Stimulated activated CD8-positive, alpha-beta memory T cell treated with anti-CD3 and anti-CD28 coated beads, Interleukin-15, amount 100 ng/mL, for 1 hour (primary cell): ENCODE data around the gene CCDC195.

Experiments
- DNase-seq: peaks from one replicate; pipeline ENCODE4 v3.0.0-alpha.2; 2020; ENCODE audit warnings: low read depth

CCDC195 gene

GRCh38 chr2:224716201-224716600 is at the start of gene CCDC195:
Gene CCDC195 (minus strand): TSS chr2:224716365. CDS start chr2:224716365, 0 bp downstream.
- DNase-seq, result no peak

DNA sequence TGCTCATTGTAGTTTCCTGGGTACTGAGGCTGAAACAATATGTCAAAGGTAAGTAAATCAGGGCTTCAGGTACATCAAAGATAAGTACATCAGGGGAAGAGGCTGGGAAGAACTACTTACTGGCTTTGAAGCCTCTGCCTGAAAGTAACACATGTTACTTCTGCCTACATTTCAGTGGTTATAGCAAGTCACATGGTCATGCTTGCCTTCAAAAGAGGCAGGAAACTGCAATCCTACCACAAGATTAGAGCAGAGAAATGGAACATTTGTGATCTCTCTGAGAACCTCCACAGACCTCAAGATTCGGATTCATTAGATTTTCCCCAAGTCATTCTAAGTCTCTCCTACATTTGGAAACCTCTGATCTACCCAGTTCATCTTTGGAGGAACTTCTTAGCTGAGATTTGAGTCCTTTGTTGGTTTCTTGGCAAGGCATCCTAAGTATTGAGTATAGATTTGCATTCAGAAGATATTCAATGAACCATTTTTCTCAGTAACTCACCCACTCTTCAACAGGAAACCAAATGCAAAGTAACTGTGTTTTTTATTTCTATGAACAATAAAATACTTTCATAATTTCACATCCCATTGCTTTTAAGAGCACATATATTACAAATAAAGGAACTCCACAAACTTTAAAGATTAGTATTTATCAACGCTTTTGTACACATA is 48.5 kb upstream of the CCDC195 start:
- DNase-seq, result no peak

DNA sequence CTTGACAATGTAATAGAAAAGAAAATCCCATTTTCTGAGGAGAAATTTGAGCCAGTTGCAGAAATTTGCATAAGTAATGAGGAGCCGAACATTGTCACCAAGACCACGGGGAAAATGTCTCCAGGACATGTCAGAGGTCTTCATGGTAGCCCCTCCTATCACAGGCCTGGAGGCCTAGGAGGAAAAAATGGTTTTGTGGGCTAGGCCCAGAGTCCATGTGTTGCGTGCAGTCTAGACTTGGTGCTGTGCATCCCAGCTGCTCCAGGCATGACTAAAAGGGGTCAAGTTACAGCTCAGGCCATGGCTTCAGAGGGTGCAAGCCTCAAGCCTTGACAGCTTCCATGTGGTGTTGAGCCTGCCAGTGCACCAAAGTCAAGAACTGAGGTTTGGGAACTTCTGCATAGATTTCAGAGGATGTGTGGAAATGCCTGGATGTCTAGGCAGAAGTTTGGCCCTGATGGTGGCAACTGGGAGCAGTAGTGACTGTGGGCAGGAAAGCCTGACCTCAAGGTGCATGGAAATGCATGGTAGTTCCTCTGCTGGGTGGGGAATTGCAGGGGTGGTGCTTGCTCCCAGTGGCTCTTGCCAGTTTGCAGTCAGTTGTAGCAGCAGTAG is 41.9 kb upstream of the CCDC195 start:
- DNase-seq, result no peak

GRCh38 chr2:224753743-224754540 is 37.8 kb upstream of the CCDC195 start:
- no peak for DNase-seq

GRCh38 chr2:224751996-224752698 is 36.0 kb upstream of the CCDC195 start:
- no peak for DNase-seq

DNA sequence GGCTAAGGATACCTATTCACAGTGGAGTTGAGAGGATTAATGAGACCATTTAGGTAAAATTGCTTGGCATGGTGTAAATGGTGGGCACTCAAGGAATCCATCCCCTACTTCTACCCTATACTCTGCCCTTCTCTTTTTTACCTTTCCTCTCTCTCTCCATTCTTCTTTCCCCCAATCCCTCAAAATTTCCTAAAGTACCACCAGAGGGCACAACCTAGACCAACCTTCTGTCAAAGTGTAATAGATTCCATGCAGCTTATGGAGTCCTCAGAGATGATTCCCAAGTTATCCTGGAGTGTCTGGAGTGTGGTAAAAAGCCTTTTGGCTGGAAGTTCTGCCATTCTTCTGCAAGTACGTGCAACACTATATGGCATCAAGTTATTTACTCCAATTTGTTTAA is 33.0 kb upstream of the CCDC195 start:
- no peak for DNase-seq

DNA sequence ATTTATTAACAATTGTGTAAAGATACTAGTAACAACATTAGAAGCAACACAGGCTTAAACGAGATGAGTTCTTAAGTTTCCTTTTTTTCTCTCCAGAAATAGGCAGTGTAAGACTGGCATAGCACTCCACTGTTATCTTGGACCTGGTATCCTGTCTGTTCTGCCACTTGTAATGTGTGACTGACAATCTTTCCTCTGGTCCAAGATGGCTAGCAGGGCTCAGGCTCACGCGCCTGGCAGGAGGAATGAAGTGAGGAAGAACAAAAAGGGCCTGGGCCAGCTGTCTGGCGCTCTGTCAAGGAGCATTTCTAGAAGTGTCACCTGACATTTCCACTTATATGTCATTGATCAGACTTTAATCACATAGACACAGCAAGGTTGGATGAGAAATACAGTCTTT is 31.6 kb upstream of the CCDC195 start:
- no peak for DNase-seq

DNA sequence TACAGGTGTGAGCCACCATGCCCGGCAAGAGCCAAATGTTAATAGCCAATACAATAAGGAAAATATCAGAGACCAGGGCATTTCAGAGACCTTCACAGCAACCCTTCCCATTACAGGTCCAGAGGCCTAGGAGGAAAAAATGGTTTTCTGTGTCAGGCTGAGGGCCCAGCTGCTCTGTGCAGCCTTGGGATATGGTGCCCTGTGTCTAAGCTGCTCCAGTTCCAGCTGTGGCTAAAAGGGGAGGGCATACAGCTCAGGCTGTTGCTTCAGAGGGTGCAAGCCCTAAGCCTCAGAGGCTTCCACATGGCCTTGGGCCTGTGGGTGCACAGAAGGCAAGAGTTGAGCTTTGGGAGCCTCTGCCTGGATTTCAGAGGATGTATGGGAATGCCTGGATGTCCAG is 20.1 kb upstream of the CCDC195 start:
- no peak for DNase-seq

GRCh38 chr2:224734949-224735348 is 18.8 kb upstream of the CCDC195 start:
- DNase-seq, result no peak

DNA sequence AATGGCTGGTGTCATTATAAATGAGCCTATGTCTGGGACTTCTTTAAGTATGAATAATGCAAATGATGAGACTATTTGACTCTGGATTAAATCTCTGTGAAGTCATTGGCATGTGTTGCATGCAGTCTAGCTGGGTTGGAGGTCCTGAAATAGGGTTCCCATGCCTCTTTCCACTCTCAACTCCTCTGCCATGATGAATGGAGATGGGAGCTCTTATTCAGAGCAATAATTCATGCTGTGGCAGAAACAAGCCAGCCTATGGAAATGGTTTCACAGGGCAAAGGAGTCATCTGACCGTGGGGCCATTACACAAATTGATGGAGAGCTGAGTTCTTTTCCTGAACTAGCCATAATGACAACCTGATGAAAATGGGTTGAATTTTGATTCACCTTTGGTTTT is 15.5 kb upstream of the CCDC195 start:
- no peak for DNase-seq

DNA sequence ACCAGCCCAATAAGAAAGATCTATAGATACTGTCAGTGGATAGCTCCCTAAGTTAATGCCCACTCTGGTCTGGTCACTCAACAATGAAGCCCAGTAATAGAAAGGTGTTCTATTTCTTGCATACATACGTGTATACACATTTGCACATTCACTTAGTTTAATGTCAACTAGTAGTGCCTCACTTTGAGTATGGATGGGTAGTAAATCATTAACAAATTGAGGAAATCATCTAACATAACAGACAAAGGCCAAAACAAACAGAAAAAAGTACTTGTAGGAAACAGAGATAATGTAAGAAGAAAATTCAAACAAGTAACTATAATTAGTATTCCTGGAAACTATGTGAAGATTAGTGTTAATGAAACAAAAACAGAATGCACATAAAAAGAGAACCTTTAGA is 13.3 kb upstream of the CCDC195 start:
- no peak for DNase-seq

DNA sequence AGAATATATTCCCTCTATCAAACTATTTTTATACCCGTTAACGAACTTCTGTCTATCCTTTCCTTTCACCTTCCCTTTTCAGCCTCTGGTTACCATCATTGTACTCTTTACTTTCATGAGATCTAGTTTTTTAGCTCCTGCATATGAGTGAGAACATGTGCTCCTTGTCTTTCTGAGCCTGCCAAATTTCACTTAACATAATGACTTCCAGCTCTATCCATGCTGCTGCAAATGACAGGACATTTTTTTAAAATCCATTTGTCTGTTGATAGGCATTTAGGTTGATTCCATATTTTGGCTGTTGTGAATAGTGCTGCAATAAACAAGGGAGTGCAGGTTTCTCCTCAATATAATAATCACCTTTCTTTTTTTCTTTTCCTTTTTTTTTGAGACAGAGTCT is 8.2 kb upstream of the CCDC195 start:
- DNase-seq, result no peak

DNA sequence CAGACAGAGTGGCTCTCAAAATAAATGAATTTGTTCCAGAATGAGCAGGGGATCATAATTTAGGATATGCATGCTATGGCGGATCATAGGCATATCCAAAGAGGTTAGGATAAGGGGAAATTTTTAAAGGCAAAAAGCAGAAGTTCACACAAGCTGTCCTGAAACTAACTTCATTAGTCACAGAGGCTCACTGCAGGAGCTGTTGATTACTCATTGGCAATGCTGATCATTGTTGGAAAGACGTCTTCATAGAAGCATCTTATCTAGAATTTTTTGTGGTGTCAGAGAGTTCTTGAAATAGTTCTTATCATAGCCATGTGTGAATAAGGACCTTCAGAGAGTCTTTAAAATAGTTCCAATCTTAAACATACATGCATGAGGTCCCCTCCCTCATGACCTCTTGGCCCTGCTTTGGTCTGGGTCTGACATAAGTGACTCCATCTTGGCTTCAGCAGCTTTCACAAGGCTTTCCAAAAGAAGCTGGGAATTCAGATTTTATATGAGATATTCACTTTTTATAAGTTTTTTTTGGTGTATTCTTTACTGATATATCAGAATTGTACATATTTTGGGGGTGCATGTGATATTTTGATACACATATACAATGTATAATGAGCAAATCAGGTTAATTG is 7.5 kb upstream of the CCDC195 start:
- no peak for DNase-seq

DNA sequence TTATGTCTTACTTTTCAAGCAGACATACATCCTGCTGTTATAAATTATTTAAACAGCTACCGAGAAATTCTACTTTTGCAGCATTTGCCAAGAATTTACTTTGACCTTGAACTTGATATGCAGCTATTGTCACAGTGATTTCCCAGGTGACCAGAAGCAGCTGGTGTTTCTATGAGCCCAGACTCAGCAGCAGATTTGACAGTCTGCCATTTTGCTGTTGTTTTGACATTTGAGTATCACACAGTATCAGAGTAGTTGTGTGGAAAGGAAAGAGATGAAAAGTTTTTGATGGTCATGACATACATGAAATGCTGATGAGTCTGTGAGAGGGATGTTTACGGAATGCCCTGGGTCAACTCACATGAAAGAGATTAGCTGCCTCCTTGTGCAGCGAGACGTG is 6.6 kb upstream of the CCDC195 start:
- no peak for DNase-seq

DNA sequence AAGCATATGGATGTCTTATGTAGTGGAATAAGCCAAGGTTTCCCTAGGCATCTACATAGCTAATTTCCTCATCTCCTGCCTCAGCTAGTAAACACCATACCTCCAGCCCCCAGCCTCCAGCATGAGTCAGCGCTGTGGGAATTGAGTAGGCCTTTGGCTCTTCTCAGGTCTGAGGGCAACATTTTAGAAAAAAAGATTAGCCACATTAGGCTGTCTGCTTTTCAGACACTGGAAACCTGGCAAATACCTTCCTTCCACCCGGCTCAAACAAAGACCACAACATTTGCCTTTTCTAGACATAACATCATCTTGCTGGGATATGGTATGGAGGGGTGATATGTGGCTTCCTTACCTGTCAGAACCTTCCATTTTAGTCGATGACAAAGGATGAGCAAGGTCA is 6.1 kb upstream of the CCDC195 start:
- DNase-seq, result no peak

- DNase-seq, result no peak
Observed at GRCh38 chr2:224716921-224717320, 756 bp upstream of the CCDC195 start.

GRCh38 chr2:224711859-224712665 is 4.1 kb downstream of the CCDC195 start:
- no peak for DNase-seq

- DNase-seq, result no peak
Observed at GRCh38 chr2:224711381-224711780, 4.8 kb downstream of the CCDC195 start.

DNA sequence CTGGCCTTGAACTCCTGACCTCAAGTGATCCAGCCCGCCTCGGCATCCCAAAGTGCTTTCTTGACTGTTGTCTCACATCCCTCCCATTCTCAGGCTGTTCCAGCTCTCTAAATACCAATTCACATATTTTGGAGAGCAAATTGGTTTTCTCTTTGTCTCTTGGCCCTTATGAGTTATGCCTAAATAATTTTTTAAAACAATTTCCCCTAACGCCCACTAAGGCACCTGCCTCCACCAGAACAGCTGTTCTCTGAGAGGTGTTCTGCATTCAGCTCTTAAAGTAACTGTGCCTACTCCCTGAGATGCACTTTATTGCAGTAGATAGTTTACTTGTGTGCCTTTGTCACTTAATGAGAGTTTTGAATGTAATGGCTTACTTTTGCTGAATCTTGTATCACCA is 6.9 kb downstream of the CCDC195 start:
- DNase-seq, result no peak

DNA sequence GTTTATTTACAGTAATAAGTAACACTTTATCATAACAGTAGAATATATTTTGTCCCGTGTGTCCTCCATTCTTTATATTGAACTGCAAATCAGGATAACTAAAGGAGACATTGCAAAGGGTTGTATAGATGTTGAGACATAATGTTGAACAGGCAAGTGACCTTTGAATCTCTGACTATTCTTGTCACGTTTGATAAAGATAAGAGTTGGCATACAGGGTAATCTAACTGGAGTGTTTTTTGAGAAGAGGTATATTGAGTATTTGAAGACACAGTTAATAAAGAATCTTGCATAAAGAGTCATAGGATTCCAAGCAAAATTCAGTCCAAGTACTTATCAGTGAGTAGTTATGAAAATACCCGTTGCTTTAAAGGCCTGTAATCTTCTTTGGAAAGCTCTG is 21.7 kb downstream of the CCDC195 start:
- no peak for DNase-seq

GRCh38 chr2:224691563-224691962 is 24.6 kb downstream of the CCDC195 start:
- DNase-seq, result no peak
